Motor neuron (in vitro differentiated cells): Measurements from ENCODE around the gene IBTK. TPM values are rescaled to one million over a fixed set of nuclear protein-coding genes. Genes with fewer than 3 reads are reported as not detected.
"Not testable (repeated sequence)": the region's sequence is repeated elsewhere in the genome, so short reads cannot be mapped to it uniquely, and the experiment has no call there.

Experiments used
- ATAC-seq, 8 experiments: fragments of 200-7000 bp; cut with Tn5 transposase; replicated peaks in 6 of 8; 2 replicates each; pipeline ENCODE4 v1.8.0; 2021; ENCODE audit warnings: mild to moderate bottlenecking in 8 of 8, moderate library complexity in 8 of 8
- H3K27ac ChIP-seq, 2 donors: fragments of 250-450 bp; sonication (Bioruptor Pico); 2 replicates each; pipeline ENCODE4 v1.9.0; 2021; ENCODE audit warnings: antibody characterized with exemption in 2 of 2, mild to moderate bottlenecking in 2 of 2, moderate library complexity in 1 of 2
- H3K4me1 ChIP-seq, 2 donors: fragments of 250-450 bp; sonication (Bioruptor Pico); replicated peaks in 1 of 2; 2 replicates each; pipeline ENCODE4 v1.6.1; 2021; ENCODE audit warnings: antibody characterized with exemption in 2 of 2, mild to moderate bottlenecking in 2 of 2, moderate library complexity in 1 of 2
- H3K4me3 ChIP-seq, 5 donors: fragments of 250-450 bp; sonication (Bioruptor Pico); 2 replicates each; pipeline ENCODE4 v1.9.0; 2021; ENCODE audit warnings: antibody characterized with exemption in 5 of 5, mild to moderate bottlenecking in 5 of 5, moderate library complexity in 4 of 5
- WGBS, 10 experiments: fragments of 450-650 bp; shearing (Covaris generic); methylation state at CpG; one replicate each; pipeline ENCODE4 v1.0.0; 2022; 5-methylcytosine and 5-hydroxymethylcytosine counted together
- in situ Hi-C, 9 experiments: fragments of 400-800 bp; cut with MboI; loops; one replicate each; pipeline ENCODE4 v1.15.0; 2021; ENCODE audit warnings: low sequenced_read_pairs in 9 of 9, low pct_unique_long_range_greater_than_20kb in 2 of 9; ENCODE audit not compliant: unreplicated experiment in 9 of 9
- total RNA-seq, 8 experiments: library from RNA; unstranded; fragments of 300-600 nt; gene quantifications; 2 replicates each; pipeline versions ENCODE4 v1.2.3 to v1.2.4, GENCODE V29; 2022

Gene IBTK
- total RNA-seq, 8 experiments from 2014 or later = 23.1 to 46.3 (median 29.5) TPM

- H3K27ac ChIP-seq, ATAC-seq, H3K4me1 ChIP-seq, H3K4me3 ChIP-seq, in situ Hi-C loops: not testable (repeated sequence)
- 75 to 100% (median 93%) methylated on average over 2 to 3 of the region's 3 CpGs for WGBS, 10 experiments
Measured at GRCh38 chr6:82152786-82153185, 94.8 kb downstream of the IBTK start.

GRCh38 chr6:82151147-82151546 is 96.4 kb downstream of the IBTK start:
- ATAC-seq, in situ Hi-C loops, H3K4me1 ChIP-seq, H3K27ac ChIP-seq, H3K4me3 ChIP-seq: not testable (repeated sequence)
- WGBS, 10 experiments = 67 to 100% (median 93%) methylated on average over 1 to 5 of the region's 10 CpGs; no CpG with 5 or more reads in 3 of the 10 experiments

- ATAC-seq = no peak
- Histone ChIP-seq H3K27ac (no peak overlapping the region), H3K4me3 (no peak overlapping the region), H3K4me1 (peaks cover 22 to 23% of the 10 kb centered on the region in 2 donors)
- in situ Hi-C loops = no loop called here
Measured at GRCh38 chr6:82145926-82146452, 101.6 kb downstream of the IBTK start.

DNA sequence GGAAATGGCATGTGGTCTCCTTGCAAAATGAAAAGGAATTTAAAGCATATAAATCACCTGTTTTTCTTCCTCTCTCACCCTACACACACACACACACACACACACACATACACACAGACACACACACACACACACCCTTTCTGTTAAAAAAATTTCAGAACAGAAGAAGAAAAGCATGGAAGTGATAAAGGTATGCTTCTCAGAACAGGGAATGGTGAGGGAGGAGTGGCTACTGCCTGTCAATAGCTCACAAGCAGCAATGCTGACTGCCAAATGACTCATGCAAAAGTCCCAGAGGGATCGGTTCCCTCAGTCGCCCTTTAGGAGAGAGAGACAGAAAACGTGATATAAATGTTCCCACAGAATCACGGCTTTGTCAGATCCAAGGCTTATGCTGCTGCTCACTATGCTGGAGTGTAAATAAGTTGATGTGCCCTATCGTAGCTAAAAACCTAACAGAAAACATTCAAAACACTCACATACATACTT is 102.6 kb downstream of the IBTK start:
- 0 to 100% (median 22%) methylated on average over 1 to 5 of the region's 5 CpGs for WGBS, 10 experiments
- Histone ChIP-seq H3K4me1 (peaks cover 22 to 23% of the 10 kb centered on the region in 2 donors), H3K4me3 (peak overlapping the region in 2 of 5 donors; percentile 3 to 4), H3K27ac (peak overlapping the region; percentile 57 to 78)
- peak; percentile 63 to 82 (median 76) for ATAC-seq
- in situ Hi-C loops = no loop called here

DNA sequence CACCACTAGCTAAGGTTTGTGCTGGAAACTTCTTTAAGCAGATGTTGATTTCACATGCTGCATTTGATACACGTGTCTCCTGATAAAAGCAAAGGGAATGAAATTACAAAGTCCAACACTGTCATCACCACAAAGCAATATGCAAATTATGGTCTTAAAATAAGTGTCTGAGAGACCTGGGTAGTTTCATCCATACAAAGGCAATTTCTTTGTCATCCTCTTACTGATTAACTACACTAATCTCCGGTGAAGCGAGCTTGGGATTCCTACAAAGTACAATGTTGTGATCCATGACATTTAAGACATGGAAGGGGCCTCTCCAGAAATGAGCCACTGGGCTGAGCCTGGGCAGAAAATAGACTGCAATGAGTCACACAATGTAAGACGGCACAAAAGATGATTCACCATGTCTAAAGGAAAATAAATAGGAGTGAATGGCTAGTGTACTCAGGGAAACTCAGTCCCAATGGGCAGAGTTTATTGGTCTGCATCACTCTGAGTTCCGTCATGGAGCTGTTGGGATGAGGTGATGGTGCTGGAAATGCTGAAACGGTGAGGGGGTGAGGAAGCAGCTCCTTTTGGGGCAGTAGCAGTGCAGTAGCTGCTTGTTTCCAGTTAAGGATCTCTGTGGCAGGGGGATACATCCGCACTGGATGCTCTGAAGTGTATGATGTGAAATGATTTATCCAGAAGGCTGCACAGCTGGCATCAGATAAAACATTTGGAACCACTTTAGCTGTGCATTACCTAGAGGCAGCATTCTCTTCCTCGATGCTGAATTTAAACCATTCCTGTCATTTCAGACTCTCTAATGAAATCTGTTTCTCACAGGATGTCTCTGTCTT is 103.3 kb downstream of the IBTK start:
- ATAC-seq = peak; percentile 89 to 95 (median 93)
- peaks cover 22 to 23% of the 10 kb centered on the region in 2 donors for H3K4me1 ChIP-seq
- peak overlapping the region; percentile 57 to 78 for H3K27ac ChIP-seq
- in situ Hi-C loops = no loop called here
- peak overlapping the region in 2 of 5 donors; percentile 3 to 4 for H3K4me3 ChIP-seq
- 0 to 36% (median 12%) methylated on average over 2 to 6 of the region's 8 CpGs for WGBS, 10 experiments

- WGBS, 10 experiments = 14 to 100% (median 88%) methylated on average over 1 to 10 of the region's 10 CpGs; no CpG with 5 or more reads in 1 of the 10 experiments
Measured at GRCh38 chr6:82143041-82143481, 104.5 kb downstream of the IBTK start.

DNA sequence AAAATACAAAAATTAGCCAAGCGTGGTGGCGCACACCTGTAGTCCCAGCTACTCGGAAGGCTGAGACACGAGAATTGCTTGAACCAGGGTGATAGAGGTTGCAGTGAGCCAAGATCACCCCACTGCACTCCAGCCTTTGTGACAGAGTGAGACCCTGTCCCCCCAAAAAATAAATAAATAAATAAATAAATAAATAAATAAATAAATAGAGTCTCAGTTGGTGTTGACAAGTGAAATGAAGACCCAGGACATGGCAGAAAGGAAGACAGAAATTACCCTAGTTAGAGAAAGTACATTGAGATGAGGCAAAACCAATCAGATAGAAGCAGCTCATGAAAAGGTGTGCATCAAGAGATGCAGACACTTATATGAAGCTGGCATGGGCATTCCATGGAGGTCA is 105.0 kb downstream of the IBTK start:
- in situ Hi-C loops = no loop called here
- Histone ChIP-seq H3K27ac (no peak overlapping the region), H3K4me1 (peaks cover 22 to 23% of the 10 kb centered on the region in 2 donors), H3K4me3 (no peak overlapping the region)
- no peak for ATAC-seq
- WGBS, 10 experiments = 79 to 100% (median 92%) methylated on average over 1 to 4 of the region's 4 CpGs; no CpG with 5 or more reads in 5 of the 10 experiments

More at GRCh38 chr6:82143041-82143481, 104.5 kb downstream of the IBTK start:
- Histone ChIP-seq H3K4me3 (no peak overlapping the region), H3K4me1 (peaks cover 22 to 23% of the 10 kb centered on the region in 2 donors), H3K27ac (no peak overlapping the region)
- in situ Hi-C loops = no loop called here
- no peak for ATAC-seq

GRCh38 chr6:82138075-82138791 is 109.3 kb downstream of the IBTK start:
- no peak overlapping the region for H3K4me3 ChIP-seq
- peaks cover 0 to 3% of the 10 kb centered on the region in 2 donors for H3K4me1 ChIP-seq
- peak in 1 of 8 experiments; percentile 23 for ATAC-seq
- WGBS, 10 experiments = 76 to 92% (median 87%) methylated on average over 4 to 8 of the region's 8 CpGs
- no peak overlapping the region for H3K27ac ChIP-seq
- in situ Hi-C loops = no loop called here

- no peaks in the 10 kb centered on the region for H3K4me1 ChIP-seq
- no peak overlapping the region for H3K27ac ChIP-seq
- no peak overlapping the region for H3K4me3 ChIP-seq
- in situ Hi-C loops = no loop called here
- 30 to 90% (median 61%) methylated on average over 1 to 2 of the region's 2 CpGs; no CpG with 5 or more reads in 2 of the 10 experiments for WGBS, 10 experiments
- peak in 1 of 8 experiments; percentile 10 for ATAC-seq
Measured at GRCh38 chr6:82131441-82131840, 116.1 kb downstream of the IBTK start.

DNA sequence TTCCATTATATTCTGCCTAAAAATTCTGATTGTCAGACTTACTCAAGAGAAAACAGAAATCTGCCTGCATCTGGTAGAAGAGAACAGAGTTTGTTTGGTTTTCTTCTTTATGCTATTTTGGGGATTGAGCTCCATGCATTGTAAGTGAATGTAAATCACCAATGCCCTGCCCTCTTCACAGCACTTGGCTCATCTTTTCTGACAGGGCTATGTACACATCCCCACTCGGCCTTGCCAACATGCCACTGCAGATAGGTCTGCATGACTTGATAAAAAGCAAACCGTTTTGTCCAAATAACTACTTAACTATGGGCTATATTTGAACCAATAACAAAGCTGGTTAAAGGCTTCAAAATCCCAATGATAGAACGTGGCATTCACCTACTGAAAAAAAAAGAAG is 117.7 kb downstream of the IBTK start:
- peak in 4 of 8 experiments; percentile 50 to 89 (median 74) for ATAC-seq
- Histone ChIP-seq H3K27ac (no peak overlapping the region), H3K4me3 (no peak overlapping the region), H3K4me1 (no peaks in the 10 kb centered on the region)
- in situ Hi-C loops = no loop called here
- WGBS, 10 experiments = 29 to 100% (median 53%) methylated on average over 1 to 3 of the region's 3 CpGs; no CpG with 5 or more reads in 2 of the 10 experiments

DNA sequence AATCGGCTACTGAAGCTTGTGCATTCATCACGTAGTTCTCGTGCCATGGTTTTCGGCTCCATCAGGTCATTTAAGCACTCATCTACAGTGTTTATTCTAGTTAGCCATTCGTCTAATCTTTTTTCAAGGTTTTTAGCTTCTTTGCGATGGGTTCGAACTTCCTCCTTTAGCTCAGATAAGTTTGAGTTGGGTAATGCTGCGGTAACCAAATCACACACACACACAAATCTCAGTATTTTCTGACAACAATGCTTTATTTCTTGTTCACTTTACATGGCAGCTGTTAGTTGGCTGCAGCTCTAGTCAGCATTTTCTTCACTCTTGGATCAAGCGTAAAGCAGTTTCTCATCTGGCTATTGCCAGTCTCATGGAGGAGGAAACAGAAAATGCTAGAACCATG is 118.6 kb downstream of the IBTK start:
- ATAC-seq, H3K27ac ChIP-seq, in situ Hi-C loops, H3K4me3 ChIP-seq, H3K4me1 ChIP-seq: not testable (repeated sequence)
- 72 to 100% (median 97%) methylated on average over 3 to 9 of the region's 9 CpGs; no CpG with 5 or more reads in 1 of the 10 experiments for WGBS, 10 experiments

DNA sequence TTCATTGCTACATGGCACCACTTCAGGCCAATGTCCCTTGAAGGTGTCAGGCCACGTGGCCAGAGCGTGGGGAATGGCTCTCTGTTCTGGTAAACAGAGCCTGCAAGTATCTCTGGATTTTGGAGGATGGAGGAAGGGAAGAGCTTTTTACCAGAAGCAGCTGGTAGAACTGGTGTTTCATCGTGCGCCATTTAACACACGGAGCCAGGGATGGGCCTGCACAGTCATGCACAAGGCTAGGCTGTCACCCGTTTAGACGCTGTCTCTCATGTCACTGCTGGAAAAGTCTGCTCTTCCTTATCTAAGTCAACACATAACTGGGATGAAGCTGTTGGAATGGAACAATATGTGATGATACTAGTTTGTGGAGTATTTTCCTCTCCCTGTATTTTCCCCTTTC is 123.9 kb downstream of the IBTK start:
- WGBS, 10 experiments = 96 to 100% (median 100%) methylated on average over 1 to 6 of the region's 7 CpGs; no CpG with 5 or more reads in 5 of the 10 experiments
- no peak overlapping the region for H3K4me3 ChIP-seq
- no peaks in the 10 kb centered on the region for H3K4me1 ChIP-seq
- no peak for ATAC-seq
- in situ Hi-C loops = no loop called here
- H3K27ac ChIP-seq = no peak overlapping the region
